Naive thymus-derived CD8-positive, alpha-beta T cell (primary cell): ENCODE results near the gene BCL2L15. TPM values are rescaled to one million over a fixed set of nuclear protein-coding genes. Genes with fewer than 3 reads are reported as not detected.
A peak's percentile ranks its signal among the peaks of the same experiment; 100 is the strongest.

ENCODE experiments used
- ATAC-seq, 2 donors: fragments of 150-1000 bp; cut with Tn5 transposase in 1 of 2; sonication (Bioruptor Pico), chemical (Tn5 transposase) in 1 of 2; 1 replicate in 1 of 2; 2 replicates in 1 of 2; pipeline ENCODE4 v1.10.0; 2021; ENCODE audit warnings: mild to moderate bottlenecking in 2 of 2, moderate library complexity in 2 of 2
- POLR2A ChIA-PET: fragments of 350-600 bp; sonication (Branson Sonifier 250); formaldehyde crosslinking; loops from one replicate; lab custom pipeline; 2021; ENCODE audit warnings: antibody characterized with exemption; lab: Charles Lee
- DNase-seq, 10 donors: peaks; one replicate each; pipeline versions ENCODE4 v3.0.0 to v3.0.0-alpha.2; 2020 to 2022
- H3K27ac Mint-ChIP-seq, 10 donors: one replicate each; pipeline ENCODE4 v1.8.0; 2020 to 2022; ENCODE audit warnings: mild to moderate bottlenecking in 10 of 10, mixed read lengths in 10 of 10, moderate library complexity in 4 of 10, inconsistent platforms in 1 of 10
- H3K27me3 Mint-ChIP-seq, 5 donors: one replicate each; pipeline ENCODE4 v1.8.0; 2021 to 2022; ENCODE audit warnings: mixed read lengths in 5 of 5
- H3K36me3 Mint-ChIP-seq, 3 donors: one replicate each; pipeline ENCODE4 v1.8.0; 2020 to 2022; ENCODE audit warnings: mixed read lengths in 3 of 3, mild to moderate bottlenecking in 2 of 3, inconsistent platforms in 1 of 3
- H3K4me1 Mint-ChIP-seq, 4 donors: one replicate each; pipeline ENCODE4 v1.8.0; 2021 to 2022; ENCODE audit warnings: mixed read lengths in 4 of 4
- H3K4me3 Mint-ChIP-seq, 10 donors: one replicate each; pipeline ENCODE4 v1.8.0; 2020 to 2022; ENCODE audit warnings: mild to moderate bottlenecking in 10 of 10, mixed read lengths in 10 of 10, moderate library complexity in 6 of 10, inconsistent platforms in 1 of 10
- H3K9me3 Mint-ChIP-seq, 9 donors: one replicate each; pipeline ENCODE4 v1.8.0; 2020 to 2022; ENCODE audit warnings: mixed read lengths in 9 of 9, mild to moderate bottlenecking in 3 of 9, inconsistent platforms in 1 of 9, moderate library complexity in 1 of 9
- polyA plus RNA-seq, 3 donors: library from polyadenylated mRNA; unstranded; fragments of 300-500 nt; fragmentation: Illumina TruSeq; gene quantifications; one replicate each; pipeline ENCODE4 v1.2.3, GENCODE V29; 2021
- total RNA-seq, 8 experiments: library from RNA in 2 of 8; stranded (reverse) in 2 of 8; gene quantifications; one replicate each; pipeline ENCODE4 v1.2.3 and lab custom pipeline; 2021 to 2026

BCL2L15 gene
- total and polyA plus RNA-seq, 5 experiments from 2014 or later, result 0.03 to 3.3 (median 1.3) TPM; not detected in 2

GRCh38 chr1:113904674-113905434 is 17.5 kb upstream of the BCL2L15 start, which contains the start of the genes AP4B1 and DCLRE1B:
Gene AP4B1 (minus strand): TSS chr1:113904799. CDS start chr1:113904717, 82 bp downstream.
Gene DCLRE1B (plus strand): TSS chr1:113905326. CDS start chr1:113905587, 261 bp downstream.
- POLR2A ChIA-PET, result interaction anchor here (0.6 to 6.4 kb wide), 21 partner anchors 11 to 832 kb away, joined by 3 to 145 read pairs (median 5); partner anchors contain the start of genes HIPK1, LRIG2, PHTF1 and RSBN1
- peak; percentile 89 to 93 for ATAC-seq
- Mint-ChIP-seq H3K36me3 (peaks cover 0 to 54% (median 11%) of the 10 kb centered on the region in 3 donors), H3K4me1 (peaks cover 28 to 67% (median 54%) of the 10 kb centered on the region in 4 donors), H3K9me3 (no peaks in the 10 kb centered on the region), H3K27ac (peak within 1 kb of the TSS; percentile 97 to 100 (median 100)), H3K27me3 (no peaks in the 10 kb centered on the region), H3K4me3 (peak within 1 kb of the TSS; percentile 94 to 100 (median 99))
- peak; percentile 90 to 99 (median 96) for DNase-seq

- Mint-ChIP-seq H3K4me3 (peak overlapping the region; percentile 94 to 100 (median 99)), H3K27ac (peak overlapping the region; percentile 97 to 100 (median 100)), H3K4me1 (peaks cover 32 to 72% (median 60%) of the 10 kb centered on the region in 4 donors), H3K36me3 (peaks cover 0 to 55% (median 16%) of the 10 kb centered on the region in 3 donors), H3K9me3 (no peaks in the 10 kb centered on the region), H3K27me3 (no peaks in the 10 kb centered on the region)
- POLR2A ChIA-PET, result interaction anchor here (0.8 to 6.4 kb wide), 19 partner anchors 10 to 831 kb away, joined by 3 to 145 read pairs (median 5); partner anchors contain the start of genes HIPK1, LRIG2, PHTF1 and RSBN1
- DNase-seq (peak in 2 of 10 donors; percentile 53 to 83), ATAC-seq (peak; percentile 54 to 57)
Measured at GRCh38 chr1:113904293-113904673, 16.9 kb upstream of the BCL2L15 start.

- Mint-ChIP-seq H3K4me3 (peak overlapping the region; percentile 94 to 100 (median 99)), H3K9me3 (no peaks in the 10 kb centered on the region), H3K36me3 (peaks cover 0 to 57% (median 19%) of the 10 kb centered on the region in 3 donors), H3K4me1 (peaks cover 31 to 77% (median 65%) of the 10 kb centered on the region in 4 donors), H3K27me3 (no peaks in the 10 kb centered on the region), H3K27ac (peak overlapping the region; percentile 97 to 100 (median 100))
- DNase-seq (peak in 3 of 10 donors; percentile 22 to 40 (median 31)), ATAC-seq (no peak)
- POLR2A ChIA-PET, result interaction anchor here (0.8 to 6.4 kb wide), 17 partner anchors 10 to 488 kb away, joined by 3 to 145 read pairs (median 5); partner anchors contain the start of genes HIPK1, PHTF1 and RSBN1
Measured at GRCh38 chr1:113903501-113904292, 16.3 kb upstream of the BCL2L15 start.

- peaks cover 34 to 77% (median 71%) of the 10 kb centered on the region in 4 donors for H3K4me1 Mint-ChIP-seq
- no peak for ATAC-seq
- H3K27ac Mint-ChIP-seq, result peak overlapping the region in 4 of 10 donors; percentile 3 to 69 (median 49)
- H3K9me3 Mint-ChIP-seq, result no peaks in the 10 kb centered on the region
- H3K4me3 Mint-ChIP-seq, result no peak overlapping the region
- POLR2A ChIA-PET, result interaction anchor here (1.3 kb wide), 1 partner anchor 29 kb away, joined by 5 read pairs; no protein-coding TSS in a partner anchor
- no peaks in the 10 kb centered on the region for H3K27me3 Mint-ChIP-seq
- peaks cover 0 to 70% (median 20%) of the 10 kb centered on the region in 3 donors for H3K36me3 Mint-ChIP-seq
- no peak for DNase-seq
Measured at GRCh38 chr1:113901191-113901590, 13.8 kb upstream of the BCL2L15 start.

- Mint-ChIP-seq H3K27me3 (no peaks in the 10 kb centered on the region), H3K4me1 (peaks cover 31 to 64% (median 62%) of the 10 kb centered on the region in 4 donors), H3K36me3 (peaks cover 0 to 91% (median 20%) of the 10 kb centered on the region in 3 donors), H3K9me3 (no peaks in the 10 kb centered on the region), H3K27ac (peak overlapping the region in 5 of 10 donors; percentile 1 to 79 (median 66)), H3K4me3 (no peak overlapping the region)
- DNase-seq, result no peak
- no peak for ATAC-seq
- POLR2A ChIA-PET, result no interaction called here
Measured at GRCh38 chr1:113899111-113899510, 11.7 kb upstream of the BCL2L15 start.

- H3K9me3 Mint-ChIP-seq, result no peaks in the 10 kb centered on the region
- H3K4me3 Mint-ChIP-seq, result no peak overlapping the region
- H3K4me1 Mint-ChIP-seq, result peaks cover 26 to 56% (median 55%) of the 10 kb centered on the region in 4 donors
- no peaks in the 10 kb centered on the region for H3K27me3 Mint-ChIP-seq
- H3K27ac Mint-ChIP-seq, result peak overlapping the region in 8 of 10 donors; percentile 1 to 80 (median 40)
- peaks cover 0 to 98% (median 20%) of the 10 kb centered on the region in 3 donors for H3K36me3 Mint-ChIP-seq
- POLR2A ChIA-PET, result no interaction called here
- DNase-seq, result no peak
- ATAC-seq, result no peak
Measured at GRCh38 chr1:113898241-113898814, 10.9 kb upstream of the BCL2L15 start.

GRCh38 chr1:113895961-113896360 is 8.6 kb upstream of the BCL2L15 start:
- POLR2A ChIA-PET, result interaction anchor here (0.6 kb wide), 1 partner anchor 27 kb away, joined by 3 read pairs; no protein-coding TSS in a partner anchor

GRCh38 chr1:113895098-113895497 is 7.7 kb upstream of the BCL2L15 start:
- POLR2A ChIA-PET, result no interaction called here
- ATAC-seq (no peak), DNase-seq (no peak)
- peaks cover 11 to 27% (median 25%) of the 10 kb centered on the region in 4 donors for H3K4me1 Mint-ChIP-seq
- no peak overlapping the region for H3K4me3 Mint-ChIP-seq
- no peaks in the 10 kb centered on the region for H3K27me3 Mint-ChIP-seq
- H3K36me3 Mint-ChIP-seq, result peaks cover 0 to 67% (median 16%) of the 10 kb centered on the region in 3 donors
- H3K27ac Mint-ChIP-seq, result peak overlapping the region in 2 of 10 donors; percentile 19 to 53
- no peaks in the 10 kb centered on the region for H3K9me3 Mint-ChIP-seq

More at GRCh38 chr1:113895961-113896360, 8.6 kb upstream of the BCL2L15 start:
- peaks cover 12 to 34% (median 32%) of the 10 kb centered on the region in 4 donors for H3K4me1 Mint-ChIP-seq
- no peaks in the 10 kb centered on the region for H3K9me3 Mint-ChIP-seq
- no peak overlapping the region for H3K4me3 Mint-ChIP-seq
- ATAC-seq (no peak), DNase-seq (no peak)
- no peaks in the 10 kb centered on the region for H3K27me3 Mint-ChIP-seq
- peaks cover 0 to 75% (median 16%) of the 10 kb centered on the region in 3 donors for H3K36me3 Mint-ChIP-seq
- peak overlapping the region in 5 of 10 donors; percentile 16 to 41 (median 28) for H3K27ac Mint-ChIP-seq

GRCh38 chr1:113893267-113893666 is 5.9 kb upstream of the BCL2L15 start:
- no peaks in the 10 kb centered on the region for H3K9me3 Mint-ChIP-seq
- ATAC-seq (no peak), DNase-seq (no peak)
- H3K27ac Mint-ChIP-seq, result peak overlapping the region in 5 of 10 donors; percentile 1 to 71 (median 55)
- H3K4me1 Mint-ChIP-seq, result peaks cover 6 to 9% (median 7%) of the 10 kb centered on the region in 4 donors
- peaks cover 0 to 50% (median 5%) of the 10 kb centered on the region in 3 donors for H3K36me3 Mint-ChIP-seq
- POLR2A ChIA-PET, result interaction anchor here (0.8 to 1.3 kb wide), 3 partner anchors 11 to 40 kb away, joined by 3 read pairs; no protein-coding TSS in a partner anchor
- no peak overlapping the region for H3K4me3 Mint-ChIP-seq
- H3K27me3 Mint-ChIP-seq, result no peaks in the 10 kb centered on the region

- Mint-ChIP-seq H3K36me3 (peaks cover 0 to 35% (median 0%) of the 10 kb centered on the region in 3 donors), H3K27me3 (no peaks in the 10 kb centered on the region), H3K4me1 (peaks cover 8 to 13% (median 11%) of the 10 kb centered on the region in 4 donors), H3K27ac (peak overlapping the region in 5 of 10 donors; percentile 26 to 92 (median 71)), H3K4me3 (no peak overlapping the region), H3K9me3 (no peaks in the 10 kb centered on the region)
- POLR2A ChIA-PET, result interaction anchor here (0.7 kb wide), 1 partner anchor 98 kb away, joined by 5 read pairs; no protein-coding TSS in a partner anchor
- ATAC-seq, result no peak
- DNase-seq, result no peak
Measured at GRCh38 chr1:113891631-113892220, 4.3 kb upstream of the BCL2L15 start.

- H3K9me3 Mint-ChIP-seq, result no peaks in the 10 kb centered on the region
- peak overlapping the region in 2 of 10 donors; percentile 30 to 53 for H3K27ac Mint-ChIP-seq
- POLR2A ChIA-PET, result no interaction called here
Measured at GRCh38 chr1:113890816-113891215, 3.4 kb upstream of the BCL2L15 start.

More at GRCh38 chr1:113890816-113891215, 3.4 kb upstream of the BCL2L15 start:
- Mint-ChIP-seq H3K4me3 (no peak overlapping the region), H3K4me1 (peaks cover 8 to 15% (median 13%) of the 10 kb centered on the region in 4 donors), H3K27me3 (no peaks in the 10 kb centered on the region), H3K36me3 (peaks cover 0 to 26% (median 4%) of the 10 kb centered on the region in 3 donors)
- DNase-seq (no peak), ATAC-seq (no peak)
